ENCODE results near the gene WNT3A.

Gene WNT3A

DNA sequence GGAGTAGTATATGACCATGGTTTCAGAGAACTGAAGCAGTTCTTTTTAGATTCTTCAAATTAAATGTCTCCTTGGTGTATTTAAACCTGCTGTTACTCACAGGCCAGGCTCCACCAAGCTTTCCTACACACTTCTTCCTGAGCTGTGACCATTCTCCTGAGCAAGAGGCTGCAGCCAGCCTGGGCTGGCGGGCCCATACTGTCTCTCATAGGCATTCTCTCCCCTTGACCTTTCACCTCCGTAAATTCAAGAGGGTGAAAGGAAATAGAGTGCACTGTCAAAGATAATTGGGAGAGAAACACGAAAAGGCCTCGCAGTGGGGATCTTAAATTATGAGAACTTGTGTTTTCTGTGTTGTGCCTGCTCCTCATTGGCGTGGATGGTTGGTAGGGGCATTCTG is 78.0 kb downstream of the WNT3A start:
- peaks cover 63% of the 10 kb centered on the region for H3K4me1 ChIP-seq (ENCODE audit: low read length)
- no peak for DNase-seq
- peaks cover 67% of the 10 kb centered on the region for H3F3A ChIP-seq (ENCODE audit: insufficient read depth, low read length)
- peaks cover 59% of the 10 kb centered on the region for H4K20me1 ChIP-seq (ENCODE audit: insufficient read depth, low read length)
- H3K9me3 ChIP-seq (replicated peaks; ENCODE audit: insufficient read depth, low read length) = no peaks in the 10 kb centered on the region
- peak overlapping the region; percentile 100 for H3K9ac ChIP-seq (ENCODE audit: low read length)
- peak overlapping the region; percentile 91 for H3K27ac ChIP-seq (ENCODE audit: low read length)
- peaks cover 98% of the 10 kb centered on the region for H3K79me2 ChIP-seq (ENCODE audit: low read length)
- H3K4me3 ChIP-seq (ENCODE audit: low read length) = peak overlapping the region; percentile 100
- TF ChIP-seq, protein P1, sequence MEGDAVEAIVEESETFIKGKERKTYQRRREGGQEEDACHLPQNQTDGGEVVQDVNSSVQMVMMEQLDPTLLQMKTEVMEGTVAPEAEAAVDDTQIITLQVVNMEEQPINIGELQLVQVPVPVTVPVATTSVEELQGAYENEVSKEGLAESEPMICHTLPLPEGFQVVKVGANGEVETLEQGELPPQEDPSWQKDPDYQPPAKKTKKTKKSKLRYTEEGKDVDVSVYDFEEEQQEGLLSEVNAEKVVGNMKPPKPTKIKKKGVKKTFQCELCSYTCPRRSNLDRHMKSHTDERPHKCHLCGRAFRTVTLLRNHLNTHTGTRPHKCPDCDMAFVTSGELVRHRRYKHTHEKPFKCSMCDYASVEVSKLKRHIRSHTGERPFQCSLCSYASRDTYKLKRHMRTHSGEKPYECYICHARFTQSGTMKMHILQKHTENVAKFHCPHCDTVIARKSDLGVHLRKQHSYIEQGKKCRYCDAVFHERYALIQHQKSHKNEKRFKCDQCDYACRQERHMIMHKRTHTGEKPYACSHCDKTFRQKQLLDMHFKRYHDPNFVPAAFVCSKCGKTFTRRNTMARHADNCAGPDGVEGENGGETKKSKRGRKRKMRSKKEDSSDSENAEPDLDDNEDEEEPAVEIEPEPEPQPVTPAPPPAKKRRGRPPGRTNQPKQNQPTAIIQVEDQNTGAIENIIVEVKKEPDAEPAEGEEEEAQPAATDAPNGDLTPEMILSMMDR (IDR thresholded peaks at IDR 0.05; ENCODE audit: low read length) = no peak
- TF ChIP-seq EZH2phosphoT487 (IDR thresholded peaks at IDR 0.05; ENCODE audit: low read length) (no peak), EZH2 (optimal IDR thresholded peaks at IDR 0.05; ENCODE audit: low read depth, low read length) (no peak)
- no peak overlapping the region for H2AFZ ChIP-seq (ENCODE audit: low read length)
- H3K36me3 ChIP-seq (replicated peaks; ENCODE audit: insufficient read depth, low read length) = no peaks in the 10 kb centered on the region
- no peaks in the 10 kb centered on the region for H3K27me3 ChIP-seq (replicated peaks; ENCODE audit: insufficient read depth, low read length)
- H3K4me2 ChIP-seq (ENCODE audit: low read depth, low read length) = peak overlapping the region; percentile 96
- H3K9me2 ChIP-seq (replicated peaks; ENCODE audit: insufficient read depth, low read length) = no peaks in the 10 kb centered on the region

DNA sequence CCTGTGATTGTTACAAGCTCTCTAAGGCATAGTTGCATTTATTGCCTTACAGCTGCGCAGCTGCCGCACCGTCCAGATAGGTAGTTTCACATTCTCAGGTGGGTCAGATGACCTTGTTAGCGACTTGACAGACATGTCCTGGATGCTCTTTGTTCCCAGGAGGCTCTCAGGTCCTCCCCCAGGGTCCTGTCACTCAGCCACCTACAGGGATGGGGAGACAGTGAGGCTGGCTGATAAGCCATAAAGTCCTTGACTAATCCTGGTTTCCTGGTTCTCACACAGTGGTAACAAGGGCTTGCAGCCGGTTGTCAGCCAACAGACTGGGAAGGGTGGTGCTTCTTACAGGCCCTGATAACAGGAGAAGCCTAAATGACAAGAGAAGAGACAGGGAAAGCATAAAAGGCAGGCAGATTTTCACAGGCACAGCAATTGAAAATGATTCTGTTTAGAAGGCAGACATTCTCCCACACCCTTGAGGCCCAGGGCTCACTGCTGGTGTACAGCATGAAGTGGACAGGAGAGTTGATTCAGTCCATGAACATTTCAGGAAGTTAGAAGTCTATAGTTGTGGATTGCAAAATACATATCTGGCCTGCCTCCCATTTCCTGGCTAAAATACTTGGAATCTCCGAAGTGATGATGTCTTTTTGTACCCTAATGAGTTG is 78.6 kb downstream of the WNT3A start:
- Histone ChIP-seq H3K36me3 (replicated peaks; ENCODE audit: insufficient read depth, low read length) (no peaks in the 10 kb centered on the region), H4K20me1 (ENCODE audit: insufficient read depth, low read length) (peaks cover 65% of the 10 kb centered on the region), H3F3A (ENCODE audit: insufficient read depth, low read length) (peaks cover 73% of the 10 kb centered on the region), H3K27ac (ENCODE audit: low read length) (peak overlapping the region; percentile 91), H3K9ac (ENCODE audit: low read length) (peak overlapping the region; percentile 100; the same call in 1 of the 2 replicates), H3K4me2 (ENCODE audit: low read depth, low read length) (peak overlapping the region; percentile 96), H3K4me1 (ENCODE audit: low read length) (peaks cover 69% of the 10 kb centered on the region), H3K79me2 (ENCODE audit: low read length) (peaks cover 98% of the 10 kb centered on the region), H3K9me3 (replicated peaks; ENCODE audit: insufficient read depth, low read length) (no peaks in the 10 kb centered on the region), H3K27me3 (replicated peaks; ENCODE audit: insufficient read depth, low read length) (no peaks in the 10 kb centered on the region), H3K4me3 (ENCODE audit: low read length) (peak overlapping the region; percentile 100; the same call in 1 of the 2 replicates), H2AFZ (ENCODE audit: low read length) (no peak overlapping the region), H3K9me2 (replicated peaks; ENCODE audit: insufficient read depth, low read length) (no peaks in the 10 kb centered on the region)
- TF ChIP-seq, protein P1 (IDR thresholded peaks at IDR 0.05; ENCODE audit: low read length) = no peak
- no peak for TF ChIP-seq EZH2 (optimal IDR thresholded peaks at IDR 0.05; ENCODE audit: low read depth, low read length)
- TF ChIP-seq EZH2phosphoT487 (IDR thresholded peaks at IDR 0.05; ENCODE audit: low read length) = no peak
- peak; percentile 91 for DNase-seq

DNA sequence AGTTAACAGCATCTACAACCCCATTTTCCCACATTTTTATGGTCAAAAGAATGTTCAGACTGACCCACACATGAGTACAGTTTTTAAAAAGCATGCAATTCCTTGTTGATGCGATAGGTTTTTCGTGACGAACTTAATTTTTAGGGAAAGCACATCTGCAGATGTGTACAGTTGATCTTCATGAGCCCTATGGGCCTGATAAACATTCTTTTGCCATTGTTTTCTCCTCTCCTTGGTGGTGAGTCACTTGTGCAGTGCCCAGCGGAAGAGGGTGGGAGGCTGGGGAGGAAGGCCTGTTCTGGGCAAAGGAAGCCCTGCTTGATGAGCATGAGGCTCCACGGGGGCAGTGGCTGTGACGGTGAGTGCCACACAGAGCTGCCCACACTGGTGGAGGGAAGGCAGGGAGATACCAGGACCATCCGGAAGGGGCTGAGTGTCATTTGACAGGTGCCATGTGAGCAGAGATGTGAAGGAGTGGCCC is 81.0 kb downstream of the WNT3A start:
- H3K4me1 ChIP-seq (ENCODE audit: low read length) = peaks cover 78% of the 10 kb centered on the region
- peak overlapping the region; percentile 81; the same call in 1 of the 2 replicates for H3K27ac ChIP-seq (ENCODE audit: low read length)

More for the DNA sequence above, 81.0 kb downstream of the WNT3A start:
- H3K9me2 ChIP-seq (replicated peaks; ENCODE audit: insufficient read depth, low read length) = no peaks in the 10 kb centered on the region
- 0 out of 2 replicates have a peak overlapping the region, but pooled peaks have one; percentile 5 for H3K4me3 ChIP-seq (ENCODE audit: low read length)
- H2AFZ ChIP-seq (ENCODE audit: low read length) = no peak overlapping the region
- H4K20me1 ChIP-seq (ENCODE audit: insufficient read depth, low read length) = peaks cover 89% of the 10 kb centered on the region
- TF ChIP-seq EZH2 (optimal IDR thresholded peaks at IDR 0.05; ENCODE audit: low read depth, low read length) = no peak
- H3K27me3 ChIP-seq (replicated peaks; ENCODE audit: insufficient read depth, low read length) = no peaks in the 10 kb centered on the region
- H3K79me2 ChIP-seq (ENCODE audit: low read length) = peaks cover 100% of the 10 kb centered on the region
- peak overlapping the region; percentile 39 for H3K4me2 ChIP-seq (ENCODE audit: low read depth, low read length)
- H3F3A ChIP-seq (ENCODE audit: insufficient read depth, low read length) = peaks cover 82% of the 10 kb centered on the region
- peak overlapping the region; percentile 10; the same call in 1 of the 2 replicates for H3K9ac ChIP-seq (ENCODE audit: low read length)
- H3K9me3 ChIP-seq (replicated peaks; ENCODE audit: insufficient read depth, low read length) = no peaks in the 10 kb centered on the region
- DNase-seq = no peak
- peaks cover 16% of the 10 kb centered on the region for H3K36me3 ChIP-seq (replicated peaks; ENCODE audit: insufficient read depth, low read length)

Measured in MM.1S (cell line).